ENCODE measurements around the gene CFAP300.

CFAP300 gene

DNA sequence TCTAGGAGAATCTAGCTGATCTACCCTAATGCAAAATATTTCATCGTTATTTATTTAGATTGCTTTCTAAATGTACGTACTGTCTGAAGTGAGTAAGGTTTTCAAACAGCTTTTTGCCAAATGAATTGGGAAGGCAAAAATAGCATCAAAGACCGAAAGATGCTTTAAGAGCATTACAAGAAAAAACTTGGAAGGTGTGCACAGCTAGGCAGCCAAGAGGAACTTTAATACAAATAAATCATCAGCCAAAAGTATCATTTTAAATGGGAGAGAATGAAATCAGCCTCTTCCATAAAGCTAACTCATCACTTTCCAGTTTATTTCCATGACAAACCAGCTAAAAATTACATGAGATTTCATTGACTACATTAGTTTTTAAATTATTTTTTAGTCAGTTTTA is 30.2 kb upstream of the CFAP300 start:
- Histone ChIP-seq H3K4me2 (ENCODE audit: low read length) (no peak overlapping the region), H3F3A (ENCODE audit: insufficient read depth, low read length) (no peaks in the 10 kb centered on the region), H3K9me3 (ENCODE audit: low read length) (no peaks in the 10 kb centered on the region), H3K27ac (ENCODE audit: low read depth, low read length, poor library complexity, severe bottlenecking) (no peak overlapping the region), H3K27me3 (ENCODE audit: insufficient read depth, low read length) (0 out of 2 replicates have a peak, but pooled peaks cover 3% of the 10 kb centered on the region), H3K4me3 (ENCODE audit: low read depth, low read length, poor library complexity, severe bottlenecking) (no peak overlapping the region), H2AFZ (ENCODE audit: low read length) (no peak overlapping the region), H3K9ac (ENCODE audit: low read length) (no peak overlapping the region), H3K36me3 (ENCODE audit: insufficient read depth, low read length) (no peaks in the 10 kb centered on the region), H4K20me1 (ENCODE audit: insufficient read depth, low read length) (no peaks in the 10 kb centered on the region), H3K4me1 (ENCODE audit: insufficient read depth, low read length, severe bottlenecking) (no peaks in the 10 kb centered on the region), H3K79me2 (ENCODE audit: insufficient read depth, low read length) (no peaks in the 10 kb centered on the region), H3K9me2 (ENCODE audit: low read depth, low read length) (no peaks in the 10 kb centered on the region)
- TF ChIP-seq EZH2 (IDR thresholded peaks at IDR 0.05; ENCODE audit: borderline replicate concordance, low read length) (no peak), CTCF (IDR thresholded peaks at IDR 0.05; ENCODE audit: low read length) (no peak)

- H3K4me2 ChIP-seq (ENCODE audit: low read length), result no peak overlapping the region
- H3K36me3 ChIP-seq (ENCODE audit: insufficient read depth, low read length), result no peaks in the 10 kb centered on the region
Measured at GRCh38 chr11:102026217-102026616, 21.0 kb upstream of the CFAP300 start.

DNA sequence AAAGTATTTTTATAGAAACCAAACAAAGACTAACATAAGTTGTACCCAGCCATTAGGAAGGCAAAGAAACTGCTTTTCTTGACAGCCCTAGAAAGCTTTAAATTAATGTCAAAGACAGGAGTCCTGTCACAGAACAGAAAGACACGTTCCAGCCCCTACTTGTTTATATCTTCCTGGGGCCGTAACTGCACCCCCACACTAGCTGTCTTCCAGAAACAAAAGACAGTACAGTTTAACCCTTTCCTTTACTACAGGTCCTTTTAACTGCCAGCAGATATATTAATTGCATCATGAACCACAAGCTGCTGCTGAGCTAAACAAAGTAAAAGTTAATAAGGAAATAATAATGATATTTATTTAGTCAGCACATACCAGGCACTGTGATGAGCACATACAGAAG is 20.3 kb upstream of the CFAP300 start:
- no peaks in the 10 kb centered on the region for H4K20me1 ChIP-seq (ENCODE audit: insufficient read depth, low read length)
- H3K9me3 ChIP-seq (ENCODE audit: low read length), result no peaks in the 10 kb centered on the region
- no peaks in the 10 kb centered on the region for H3K36me3 ChIP-seq (ENCODE audit: insufficient read depth, low read length)
- no peak overlapping the region for H2AFZ ChIP-seq (ENCODE audit: low read length)
- H3K4me3 ChIP-seq (ENCODE audit: low read depth, low read length, poor library complexity, severe bottlenecking), result no peak overlapping the region
- H3K4me2 ChIP-seq (ENCODE audit: low read length), result no peak overlapping the region
- no peak for TF ChIP-seq EZH2 (IDR thresholded peaks at IDR 0.05; ENCODE audit: borderline replicate concordance, low read length)
- TF ChIP-seq CTCF (IDR thresholded peaks at IDR 0.05; ENCODE audit: low read length), result no peak
- H3K9me2 ChIP-seq (ENCODE audit: low read depth, low read length), result no peaks in the 10 kb centered on the region
- H3K27ac ChIP-seq (ENCODE audit: low read depth, low read length, poor library complexity, severe bottlenecking), result no peak overlapping the region
- no peaks in the 10 kb centered on the region for H3K4me1 ChIP-seq (ENCODE audit: insufficient read depth, low read length, severe bottlenecking)
- H3F3A ChIP-seq (ENCODE audit: insufficient read depth, low read length), result no peaks in the 10 kb centered on the region
- H3K79me2 ChIP-seq (ENCODE audit: insufficient read depth, low read length), result no peaks in the 10 kb centered on the region
- no peaks in the 10 kb centered on the region for H3K27me3 ChIP-seq (ENCODE audit: insufficient read depth, low read length)
- no peak overlapping the region for H3K9ac ChIP-seq (ENCODE audit: low read length)

More at GRCh38 chr11:102026217-102026616, 21.0 kb upstream of the CFAP300 start:
- H4K20me1 ChIP-seq (ENCODE audit: insufficient read depth, low read length), result no peaks in the 10 kb centered on the region
- H3K9ac ChIP-seq (ENCODE audit: low read length), result no peak overlapping the region
- no peaks in the 10 kb centered on the region for H3F3A ChIP-seq (ENCODE audit: insufficient read depth, low read length)
- TF ChIP-seq EZH2 (IDR thresholded peaks at IDR 0.05; ENCODE audit: borderline replicate concordance, low read length) (no peak), CTCF (IDR thresholded peaks at IDR 0.05; ENCODE audit: low read length) (no peak)
- H3K27ac ChIP-seq (ENCODE audit: low read depth, low read length, poor library complexity, severe bottlenecking), result no peak overlapping the region
- H2AFZ ChIP-seq (ENCODE audit: low read length), result no peak overlapping the region
- no peaks in the 10 kb centered on the region for H3K9me2 ChIP-seq (ENCODE audit: low read depth, low read length)
- H3K4me1 ChIP-seq (ENCODE audit: insufficient read depth, low read length, severe bottlenecking), result no peaks in the 10 kb centered on the region
- no peaks in the 10 kb centered on the region for H3K79me2 ChIP-seq (ENCODE audit: insufficient read depth, low read length)
- H3K4me3 ChIP-seq (ENCODE audit: low read depth, low read length, poor library complexity, severe bottlenecking), result no peak overlapping the region
- no peaks in the 10 kb centered on the region for H3K9me3 ChIP-seq (ENCODE audit: low read length)
- H3K27me3 ChIP-seq (ENCODE audit: insufficient read depth, low read length), result no peaks in the 10 kb centered on the region
